Kidney glomerular epithelial cell (primary cell): Measurements from ENCODE around the gene NUF2.
A peak's percentile ranks its signal among the peaks of the same experiment; 100 is the strongest.
"Not testable (repeated sequence)": the region's sequence is repeated elsewhere in the genome, so short reads cannot be mapped to it uniquely, and the experiment has no call there.

Source experiments
- DNase-seq: peaks from one replicate; lab custom pipeline; 2025; lab: John Stamatoyannopoulos, UW

The NUF2 gene

GRCh38 chr1:163335216-163335615 is 13.5 kb downstream of the NUF2 start:
- DNase-seq: no peak

DNA sequence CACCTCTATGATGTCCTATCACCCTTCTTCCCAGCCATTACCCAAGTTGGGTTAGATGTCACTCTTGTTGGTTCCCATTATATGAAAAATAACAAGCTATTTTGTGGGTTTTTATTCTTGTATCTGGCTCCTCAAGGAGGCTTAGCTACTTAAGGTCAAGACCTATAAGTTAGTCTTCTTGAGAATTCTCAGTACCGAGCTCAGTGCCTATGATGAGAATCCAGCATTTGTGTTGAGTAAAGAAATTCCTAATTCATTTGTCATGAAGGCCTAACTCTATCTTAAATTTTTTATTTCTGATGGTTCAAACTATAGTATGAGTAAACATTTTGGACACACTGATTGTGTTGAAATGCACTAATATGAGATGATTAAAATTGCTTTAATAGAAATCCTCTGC is 15.9 kb downstream of the NUF2 start:
- DNase-seq: no peak

DNA sequence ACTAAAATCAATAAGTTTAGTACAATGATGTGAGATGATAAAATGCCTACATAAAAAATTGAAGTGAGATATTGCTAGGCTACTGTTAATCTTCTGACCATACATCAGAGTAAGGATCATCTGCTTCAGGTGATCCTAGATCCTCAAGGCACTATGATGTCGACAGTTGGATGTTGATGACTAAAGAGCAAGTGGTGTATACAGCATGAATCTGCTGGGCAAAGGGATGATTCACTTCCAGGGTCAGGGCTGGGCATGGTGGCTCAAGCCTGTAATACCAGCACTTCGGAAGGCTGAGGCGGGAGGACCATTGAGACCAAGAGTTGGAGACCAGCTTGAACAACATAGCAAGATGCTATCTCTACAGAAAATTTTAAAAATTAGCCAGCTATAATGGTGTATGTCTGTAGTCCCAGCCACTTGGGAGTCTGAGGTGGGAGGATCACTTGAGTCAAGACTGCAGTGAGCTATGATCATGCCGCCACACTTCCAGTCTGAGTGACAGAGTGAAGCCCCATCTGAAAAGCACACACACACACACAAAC is 24.6 kb downstream of the NUF2 start:
- peak; percentile 5 for DNase-seq

DNA sequence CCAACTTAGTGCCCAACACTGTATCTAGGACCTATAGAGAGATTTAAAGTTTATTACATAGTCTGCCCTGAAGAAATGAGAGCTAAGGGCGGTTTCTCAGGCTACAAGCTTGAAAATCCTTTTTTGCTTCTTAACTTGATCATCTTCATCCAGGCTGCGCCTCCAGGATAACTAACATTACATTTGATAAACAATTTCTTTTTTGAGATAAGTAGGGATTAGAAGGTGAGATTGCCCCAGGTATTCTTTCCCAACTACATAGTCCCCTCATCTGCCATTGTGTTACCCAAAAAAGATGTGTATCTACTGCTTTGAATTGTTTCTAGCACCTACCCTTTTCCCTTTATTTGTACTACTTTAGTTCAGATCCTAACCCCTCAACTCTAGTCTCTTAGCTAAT is 25.4 kb downstream of the NUF2 start:
- DNase-seq: no peak

- no peak for DNase-seq
These were observed 30.2 kb downstream of the NUF2 start for GRCh38 chr1:163351912-163352311.

DNA sequence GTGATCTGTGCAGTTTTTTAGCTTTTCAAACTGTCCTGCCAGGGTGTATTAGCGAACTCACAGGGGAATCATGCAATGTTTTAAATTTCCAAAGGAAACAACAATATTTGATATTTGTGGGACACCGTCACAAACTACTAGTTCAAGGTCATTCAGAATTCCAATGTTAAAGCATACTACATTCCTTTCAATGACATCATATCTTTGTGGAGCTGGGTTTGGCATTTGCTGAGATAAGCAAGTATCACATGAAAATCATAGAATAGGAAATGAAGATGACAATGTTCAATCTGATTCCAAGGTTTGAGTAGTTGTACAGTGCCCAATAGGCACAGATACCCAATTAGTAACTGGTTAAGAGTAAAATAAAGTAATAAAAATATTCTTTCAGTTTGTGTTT is 35.6 kb downstream of the NUF2 start:
- peak; percentile 63 for DNase-seq

GRCh38 chr1:163358172-163358571 is 36.4 kb downstream of the NUF2 start:
- not testable (repeated sequence) for DNase-seq

DNA sequence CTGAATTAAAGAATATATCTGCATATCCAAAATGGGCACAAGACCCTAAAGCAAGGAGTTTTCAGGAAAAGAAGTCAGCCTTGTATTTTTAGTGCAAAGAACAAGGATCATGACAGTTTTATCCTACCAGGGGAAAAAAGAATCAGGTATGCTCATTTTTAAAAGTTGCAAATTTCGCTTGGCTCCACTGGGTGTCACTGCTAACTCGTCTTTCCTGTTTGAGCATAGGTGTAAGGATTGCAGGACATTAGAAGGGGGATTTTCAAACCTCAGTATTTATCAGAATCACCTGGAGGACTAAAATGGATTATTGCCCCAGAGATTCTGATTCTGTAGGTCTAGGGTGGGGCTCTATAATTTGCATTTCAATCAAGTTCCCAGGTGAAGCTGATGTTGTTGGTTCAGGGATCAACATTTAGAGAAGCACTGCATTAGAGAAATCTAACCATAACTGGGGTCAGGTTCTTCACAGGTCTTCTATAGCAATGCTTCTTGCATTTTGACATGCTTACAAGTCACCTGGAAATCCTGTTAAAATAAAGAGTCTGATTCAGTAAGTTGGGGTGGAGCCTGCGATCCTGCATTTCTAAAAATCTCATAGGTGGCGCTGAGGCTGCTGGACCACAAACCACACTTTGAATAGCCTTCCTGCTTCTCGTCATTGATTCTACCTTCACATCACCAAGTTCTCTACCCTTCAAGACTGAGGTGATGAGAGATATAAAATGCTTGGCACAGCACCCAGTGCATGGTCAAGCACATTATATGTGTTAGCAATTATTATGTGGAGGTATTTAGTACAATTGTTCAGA is 39.6 kb downstream of the NUF2 start:
- DNase-seq: peak; percentile 43

DNA sequence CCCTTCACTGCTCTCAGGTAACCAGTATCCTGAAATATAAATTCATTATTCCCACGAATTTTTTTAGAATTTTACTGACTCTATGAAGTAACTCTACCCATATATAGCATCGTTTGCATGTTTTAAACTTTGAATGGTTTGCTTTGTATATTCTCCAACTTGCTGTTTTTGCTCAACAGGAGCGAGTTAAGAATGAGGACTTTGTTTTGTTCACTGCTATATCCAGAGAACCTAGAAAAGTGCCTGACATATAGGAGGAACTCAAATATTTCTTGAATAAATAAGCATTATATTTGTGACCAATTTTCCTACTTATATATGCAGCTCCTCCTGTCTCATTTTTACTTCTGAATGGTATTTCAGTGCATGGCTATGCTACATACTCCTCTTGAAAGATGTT is 43.4 kb downstream of the NUF2 start:
- DNase-seq: no peak

GRCh38 chr1:163366555-163366954 is 44.8 kb downstream of the NUF2 start:
- DNase-seq: no peak

DNA sequence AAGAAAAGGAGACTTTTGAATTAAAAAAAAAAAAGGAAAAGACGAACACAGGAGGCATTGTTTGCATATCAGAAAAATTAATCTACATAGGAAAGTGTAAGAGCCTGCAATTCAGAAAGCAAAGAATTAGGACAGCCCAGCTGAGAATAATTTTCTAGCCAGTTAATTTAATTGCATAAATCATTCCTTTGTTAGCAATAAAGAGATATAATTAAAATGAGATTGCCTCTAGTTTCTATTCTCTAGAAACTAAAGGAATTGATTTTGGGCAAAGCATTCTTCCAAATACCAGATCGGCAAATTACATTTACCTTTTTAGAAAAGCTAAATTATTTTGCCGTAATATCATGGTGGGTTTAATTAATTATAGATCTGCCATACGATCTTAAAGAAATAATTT is 46.0 kb downstream of the NUF2 start:
- DNase-seq: no peak

DNA sequence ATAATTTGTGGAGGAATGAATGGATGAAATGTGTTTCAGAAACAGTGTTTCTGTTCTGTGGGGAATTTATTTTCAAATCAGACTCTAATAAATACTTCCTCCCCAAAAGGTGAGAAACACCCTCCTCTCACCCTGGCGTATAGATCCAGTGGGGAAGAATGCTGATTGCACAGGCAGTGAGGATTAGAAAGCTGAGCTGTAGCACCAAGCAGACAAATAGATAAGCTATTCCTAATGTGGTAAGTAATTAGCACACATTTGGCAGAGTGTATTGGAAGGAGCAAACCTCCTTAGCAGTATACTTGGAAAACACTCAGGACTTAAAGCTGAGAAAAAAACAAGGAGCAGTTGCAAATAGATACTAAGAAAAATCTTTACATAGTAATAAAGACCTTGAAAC is 50.8 kb downstream of the NUF2 start:
- DNase-seq: no peak

- no peak for DNase-seq
These were observed 56.8 kb downstream of the NUF2 start for GRCh38 chr1:163378554-163378953.

DNA sequence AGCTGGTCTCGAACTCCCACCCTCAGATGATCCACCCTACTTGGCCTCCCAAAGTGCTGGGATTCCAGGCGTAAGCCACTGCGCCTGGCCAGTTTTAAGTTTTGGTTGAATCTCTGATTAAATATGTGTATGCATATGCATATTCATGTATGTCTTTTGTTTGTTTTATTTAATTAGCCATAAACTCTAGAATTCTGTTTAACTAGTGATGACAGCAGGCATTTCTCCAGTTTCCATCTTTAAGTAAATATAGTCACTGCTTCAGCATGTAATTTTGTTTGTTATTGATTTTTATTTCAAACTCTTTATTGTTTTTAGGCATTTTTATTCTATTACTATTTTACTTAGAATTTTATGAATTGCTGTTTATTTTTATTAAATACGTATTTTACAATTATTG is 58.0 kb downstream of the NUF2 start:
- no peak for DNase-seq

DNA sequence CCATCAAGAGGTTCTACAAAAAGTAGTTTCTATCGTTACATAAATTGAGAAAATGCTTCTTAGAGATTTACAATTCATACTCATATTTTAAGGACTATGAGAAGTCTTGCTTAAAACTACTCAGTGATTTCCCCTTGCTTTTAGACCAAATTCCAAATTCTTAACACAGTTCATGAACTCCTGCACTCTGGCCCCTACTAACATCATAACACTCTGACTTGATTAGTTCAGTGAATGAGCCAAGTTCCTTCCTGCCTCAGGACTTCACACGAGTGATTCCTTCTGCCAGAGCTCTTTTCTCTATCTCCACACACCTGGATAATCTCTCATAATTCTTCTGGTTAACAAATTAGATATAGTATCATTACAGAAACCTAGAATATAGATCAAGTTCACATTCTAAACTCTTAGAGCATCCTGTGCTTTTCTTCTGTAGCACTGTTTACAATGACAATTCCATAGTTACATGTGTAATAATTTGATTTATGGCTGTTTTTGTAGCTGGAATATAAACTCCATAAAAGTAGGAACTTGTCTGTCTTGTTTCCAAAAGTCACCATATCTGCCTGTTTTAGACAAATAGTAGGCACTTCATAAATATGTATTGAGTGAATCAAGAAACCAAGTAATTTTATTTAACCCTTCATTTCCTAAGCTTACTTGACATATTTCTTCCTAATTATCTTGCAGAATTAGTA is 59.9 kb downstream of the NUF2 start:
- no peak for DNase-seq

DNA sequence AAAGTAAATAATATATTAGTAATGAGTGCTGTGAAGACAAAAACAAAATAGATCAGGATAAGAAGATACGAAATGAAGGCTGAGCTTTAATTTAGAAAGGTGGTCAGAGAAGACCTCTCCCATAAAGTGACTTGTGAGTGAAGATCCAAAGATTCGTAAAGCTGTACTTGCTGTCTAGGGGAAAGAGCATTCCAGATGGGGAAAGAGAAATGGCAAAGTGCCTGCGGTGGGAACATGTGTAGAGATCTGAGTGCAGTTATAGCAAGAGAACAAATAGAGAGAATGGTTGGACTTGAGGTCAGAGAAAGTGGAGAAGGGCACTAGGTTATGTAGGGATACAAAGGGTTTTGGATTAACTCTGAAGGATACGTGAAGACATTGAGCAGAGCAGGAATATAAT is 60.6 kb downstream of the NUF2 start:
- DNase-seq: no peak

DNA sequence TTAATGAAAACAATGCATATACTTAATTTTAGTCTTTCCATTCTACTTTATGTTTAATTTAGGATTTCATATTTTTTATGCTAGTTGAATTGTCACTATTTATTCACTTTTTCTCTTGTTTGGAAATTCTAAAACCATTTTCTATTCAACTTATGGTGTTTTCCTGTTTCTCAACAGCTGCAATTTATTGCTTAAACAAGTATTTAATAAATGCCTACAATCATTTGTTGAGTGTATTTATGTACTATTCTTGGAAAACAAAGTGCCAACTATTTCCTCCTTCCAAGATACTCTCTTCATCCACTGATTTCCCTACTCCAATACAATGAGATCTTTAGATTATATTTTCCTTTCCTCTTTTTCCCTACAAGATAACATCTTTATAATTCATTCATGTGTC is 65.4 kb downstream of the NUF2 start:
- DNase-seq: no peak

DNA sequence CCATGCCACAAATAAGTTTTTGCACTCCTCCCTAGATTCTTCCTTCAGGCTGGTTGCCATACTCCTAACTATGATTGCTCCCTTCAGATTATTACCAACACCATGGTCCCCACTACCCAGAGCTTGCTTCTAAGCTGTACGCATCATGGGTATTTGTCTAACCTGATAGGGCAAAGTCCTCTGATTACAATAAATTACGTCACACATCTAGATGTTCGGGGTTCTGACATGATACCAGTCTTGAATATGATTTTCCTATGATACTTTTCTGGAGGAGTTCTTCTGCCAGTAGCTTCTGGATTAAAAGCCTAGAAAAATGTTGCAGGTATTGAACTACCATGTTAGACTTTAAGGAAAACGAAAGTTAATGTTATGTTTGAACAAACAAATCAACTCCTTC is 67.2 kb downstream of the NUF2 start:
- DNase-seq: no peak

GRCh38 chr1:163395790-163396189 is 74.0 kb downstream of the NUF2 start:
- peak; percentile 22 for DNase-seq

- no peak for DNase-seq
These were observed 75.9 kb downstream of the NUF2 start for GRCh38 chr1:163397451-163398200.

DNA sequence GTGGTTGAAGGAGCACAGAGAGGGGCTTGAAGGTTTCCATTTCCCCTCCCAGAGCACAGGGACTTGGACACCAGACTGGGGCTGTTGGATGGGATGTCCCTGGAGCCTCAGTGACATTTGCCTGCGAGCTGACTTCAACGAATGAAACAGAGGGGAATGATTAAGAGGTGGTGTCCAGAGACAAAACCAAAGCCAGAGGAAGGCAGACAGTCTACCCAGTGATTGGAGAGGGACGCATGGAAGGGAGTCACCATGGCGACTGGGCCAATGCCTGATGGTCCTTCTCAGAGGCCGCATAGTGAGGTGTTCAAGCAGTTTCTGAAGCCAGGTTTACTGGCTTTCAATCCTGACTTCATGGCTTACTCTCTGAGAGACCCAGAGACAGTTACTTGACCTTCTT is 77.2 kb downstream of the NUF2 start:
- DNase-seq: no peak

- no peak for DNase-seq
These were observed 78.3 kb downstream of the NUF2 start for GRCh38 chr1:163399976-163400601.
